H9 (cell line): ENCODE measurements around the gene PCCA. TPM values are rescaled to one million over a fixed set of nuclear protein-coding genes. Genes with fewer than 3 reads are reported as not detected.

Experiments
- DNase-seq: peaks from one replicate; pipeline ENCODE4 v3.0.0-alpha.2; 2017
- H2AFZ ChIP-seq: one replicate; pipeline ENCODE4 v1.6.1; 2013; ENCODE audit warnings: mild to moderate bottlenecking, low read length, control low read depth, moderate library complexity
- H2AK5ac ChIP-seq: 2 replicates; pipeline ENCODE4 v1.6.1; 2013; ENCODE audit warnings: low read length, control low read depth, mixed read lengths; ENCODE audit not compliant: insufficient read length
- H2BK120ac ChIP-seq: one replicate; pipeline ENCODE4 v1.6.1; 2013; ENCODE audit warnings: low read depth, mild to moderate bottlenecking, low read length, control low read depth, inconsistent platforms; ENCODE audit not compliant: poor library complexity, severe bottlenecking
- H2BK12ac ChIP-seq: 2 replicates; pipeline ENCODE4 v1.6.1; 2013; ENCODE audit warnings: low read length, control low read depth, mixed read lengths, low read depth; ENCODE audit not compliant: insufficient read length
- H2BK15ac ChIP-seq: 2 replicates; pipeline ENCODE4 v1.6.1; 2013; ENCODE audit warnings: low read depth, low read length, control low read depth
- H2BK20ac ChIP-seq: one replicate; pipeline ENCODE4 v1.6.1; 2013; ENCODE audit warnings: low read depth, mild to moderate bottlenecking, low read length, control low read depth, inconsistent platforms; ENCODE audit not compliant: poor library complexity, severe bottlenecking
- H2BK5ac ChIP-seq: 2 replicates; pipeline ENCODE4 v1.6.1; 2013; ENCODE audit warnings: low read length, control low read depth, mixed read lengths; ENCODE audit not compliant: insufficient read length
- H3K14ac ChIP-seq: 2 replicates; pipeline ENCODE4 v1.6.1; 2013; ENCODE audit warnings: low read length, control low read depth; ENCODE audit not compliant: insufficient read depth
- H3K18ac ChIP-seq: 2 replicates; pipeline ENCODE4 v1.6.1; 2013; ENCODE audit warnings: low read depth, mild to moderate bottlenecking, mixed read lengths, low read length, control low read depth; ENCODE audit not compliant: insufficient read length
- H3K23ac ChIP-seq: 2 replicates; pipeline ENCODE4 v1.6.1; 2013; ENCODE audit warnings: low read length, control low read depth, mixed read lengths, low read depth; ENCODE audit not compliant: insufficient read length
- H3K23me2 ChIP-seq: 2 replicates; pipeline ENCODE4 v1.6.1; 2013; ENCODE audit warnings: low read depth, mild to moderate bottlenecking, mixed read lengths, low read length, control low read depth; ENCODE audit not compliant: insufficient read length, poor library complexity, severe bottlenecking
- H3K27ac ChIP-seq: 2 replicates; pipeline ENCODE4 v1.5.1; 2013; ENCODE audit warnings: low read length, control low read depth, mixed read lengths, low read depth; ENCODE audit not compliant: insufficient read length
- H3K27me3 ChIP-seq: 2 replicates; pipeline ENCODE4 v1.6.1; 2013; ENCODE audit warnings: low read length, control low read depth, inconsistent platforms; ENCODE audit not compliant: insufficient read depth
- H3K4ac ChIP-seq: 2 replicates; pipeline ENCODE4 v1.6.1; 2013; ENCODE audit warnings: low read depth, mild to moderate bottlenecking, control low read depth, inconsistent platforms, low read length, moderate library complexity
- H3K4me1 ChIP-seq: 2 replicates; pipeline ENCODE4 v1.6.1; 2013; ENCODE audit warnings: low read length, control low read depth, inconsistent platforms; ENCODE audit not compliant: insufficient read depth
- H3K4me2 ChIP-seq: 2 replicates; pipeline ENCODE4 v1.6.1; 2013; ENCODE audit warnings: low read length, control low read depth, mixed read lengths; ENCODE audit not compliant: insufficient read length, insufficient read depth
- H3K56ac ChIP-seq: 2 replicates; pipeline ENCODE4 v1.6.1; 2013; ENCODE audit warnings: low read depth, mild to moderate bottlenecking, mixed read lengths, low read length, control low read depth; ENCODE audit not compliant: insufficient read length
- H3K79me1 ChIP-seq: 2 replicates; pipeline ENCODE4 v1.6.1; 2013; ENCODE audit warnings: low read depth, mild to moderate bottlenecking, moderate library complexity, low read length, control low read depth, inconsistent platforms; ENCODE audit not compliant: insufficient read depth, poor library complexity, severe bottlenecking
- H3K79me2 ChIP-seq: 2 replicates; pipeline ENCODE4 v1.6.1; 2013; ENCODE audit warnings: low read length, control low read depth, inconsistent platforms; ENCODE audit not compliant: insufficient read depth
- H3K9ac ChIP-seq: 2 replicates; pipeline ENCODE4 v1.6.1; 2013; ENCODE audit warnings: low read length, control low read depth, mixed read lengths; ENCODE audit not compliant: insufficient read length; ENCODE audit errors: extremely low read depth
- H3K9me3 ChIP-seq: one replicate; pipeline ENCODE4 v1.6.1; 2013; ENCODE audit warnings: low read depth, low read length, inconsistent platforms; ENCODE audit not compliant: control insufficient read depth
- H3T11ph ChIP-seq: one replicate; pipeline ENCODE4 v1.6.1; 2013; ENCODE audit warnings: mild to moderate bottlenecking, low read length, control low read depth, inconsistent platforms
- H4K20me1 ChIP-seq: one replicate; pipeline ENCODE4 v1.6.1; 2013; ENCODE audit not compliant: control insufficient read depth, insufficient read length, insufficient read depth
- H4K5ac ChIP-seq: 2 replicates; pipeline ENCODE4 v1.6.1; 2013; ENCODE audit warnings: low read depth, mild to moderate bottlenecking, mixed read lengths, low read length, control low read depth; ENCODE audit not compliant: insufficient read length
- H4K8ac ChIP-seq: replicated peaks from 2 replicates; pipeline ENCODE4 v1.6.1; 2013; ENCODE audit warnings: low read length, control low read depth, mixed read lengths, low read depth; ENCODE audit not compliant: insufficient read length
- H4K91ac ChIP-seq: 2 replicates; pipeline ENCODE4 v1.6.1; 2013; ENCODE audit warnings: low read depth, mild to moderate bottlenecking, moderate library complexity, mixed read lengths, low read length, control low read depth; ENCODE audit not compliant: insufficient read length
- H3K27ac Mint-ChIP-seq, 3 experiments: 2 replicates in 2 of 3; 3 replicates in 1 of 3; pipeline ENCODE4 v1.8.0; 2020 to 2021; ENCODE audit warnings: mixed read lengths in 3 of 3, mild to moderate bottlenecking in 1 of 3, moderate library complexity in 1 of 3
- H3K27me3 Mint-ChIP-seq: 2 replicates; pipeline ENCODE4 v1.8.0; 2021; ENCODE audit warnings: low read depth, mild to moderate bottlenecking, moderate library complexity, mixed read lengths
- H3K36me3 Mint-ChIP-seq, 3 experiments: 2 replicates in 2 of 3; 3 replicates in 1 of 3; pipeline ENCODE4 v1.8.0; 2020 to 2021; ENCODE audit warnings: low read depth in 3 of 3, mixed read lengths in 3 of 3; ENCODE audit not compliant: insufficient read depth in 1 of 3
- H3K4me1 Mint-ChIP-seq, 2 experiments: 2 replicates each; pipeline ENCODE4 v1.8.0; 2020; ENCODE audit warnings: mixed read lengths in 2 of 2
- H3K4me3 Mint-ChIP-seq, 2 experiments: 2 replicates in 1 of 2; 3 replicates in 1 of 2; pipeline ENCODE4 v1.8.0; 2020 to 2021; ENCODE audit warnings: mild to moderate bottlenecking in 2 of 2, mixed read lengths in 2 of 2, moderate library complexity in 1 of 2
- H3K9me3 Mint-ChIP-seq, 2 experiments: 2 replicates in 1 of 2; 3 replicates in 1 of 2; pipeline ENCODE4 v1.8.0; 2020; ENCODE audit warnings: mild to moderate bottlenecking in 2 of 2, mixed read lengths in 2 of 2, moderate library complexity in 1 of 2
- WGBS: extraction: QIAGEN DNeasy Blood & Tissue Kit; methylation state at CpG from one replicate; pipeline ENCODE4 v1.1.7; 2013; ENCODE audit warnings: missing lambda C conversion rate, low lambda C conversion rate, mixed read lengths; ENCODE audit not compliant: insufficient read length; ENCODE audit errors: extremely low coverage; 5-methylcytosine and 5-hydroxymethylcytosine counted together
- total RNA-seq: library from RNA; stranded (reverse); gene quantifications from 2 replicates; pipeline ENCODE4 v1.2.1, GENCODE V29; 2021
- TF ChIP-seq, protein P1 (sequence below): fragments of 200-600 bp; sonication (generic); conservative IDR thresholded peaks from 3 replicates; pipeline ENCODE4 v1.8.0; 2021; ENCODE audit warnings: antibody characterized with exemption, mild to moderate bottlenecking

Gene PCCA
- total RNA-seq, 1 experiment from 2014 or later, result 56.5 TPM

DNA sequence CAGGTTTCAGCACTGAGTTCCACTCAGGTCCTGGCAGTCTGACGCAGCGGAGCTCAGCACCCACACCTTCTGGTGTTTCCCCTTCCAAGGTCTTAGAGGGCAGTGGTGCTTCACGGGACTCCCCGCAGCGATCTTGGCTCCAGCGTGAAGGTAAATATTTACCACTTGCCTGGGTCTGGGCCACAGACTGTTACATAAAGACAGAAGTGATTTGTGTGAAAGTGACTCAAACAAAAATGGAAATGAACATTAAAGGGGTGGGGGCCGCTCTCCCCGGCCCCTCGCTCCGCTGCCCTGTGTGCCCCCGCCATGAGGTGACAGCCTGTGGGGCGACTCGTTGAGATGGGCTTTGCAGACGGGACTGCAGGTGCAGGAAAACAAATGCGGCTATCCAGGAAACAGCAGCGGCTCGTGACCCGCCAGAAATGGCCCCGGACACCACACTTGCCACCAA lies 444.7 kb downstream of the PCCA start:
- Histone ChIP-seq H2BK120ac (no peak overlapping the region), H3K27ac (no peak overlapping the region), H3K23ac (no peak overlapping the region), H3K79me2 (no peaks in the 10 kb centered on the region), H3K4ac (no peak overlapping the region), H4K91ac (no peak overlapping the region), H2BK15ac (no peak overlapping the region), H3K4me2 (no peak overlapping the region), H3K4me1 (peaks cover 3% of the 10 kb centered on the region; the same call in 1 of the 2 replicates), H3K18ac (no peak overlapping the region), H3K14ac (no peak overlapping the region), H2BK20ac (no peak overlapping the region), H4K8ac (no peak overlapping the region), H3K79me1 (no peaks in the 10 kb centered on the region), H4K5ac (no peak overlapping the region), H3K9ac (no peak overlapping the region), H3T11ph (no peak overlapping the region), H2BK12ac (no peak overlapping the region), H2AK5ac (no peak overlapping the region), H2AFZ (no peak overlapping the region), H3K9me3 (no peaks in the 10 kb centered on the region), H2BK5ac (no peak overlapping the region), H3K56ac (no peak overlapping the region), H4K20me1 (peaks cover 2% of the 10 kb centered on the region), H3K27me3 (no peaks in the 10 kb centered on the region), H3K23me2 (no peaks in the 10 kb centered on the region)
- TF ChIP-seq, protein P1, sequence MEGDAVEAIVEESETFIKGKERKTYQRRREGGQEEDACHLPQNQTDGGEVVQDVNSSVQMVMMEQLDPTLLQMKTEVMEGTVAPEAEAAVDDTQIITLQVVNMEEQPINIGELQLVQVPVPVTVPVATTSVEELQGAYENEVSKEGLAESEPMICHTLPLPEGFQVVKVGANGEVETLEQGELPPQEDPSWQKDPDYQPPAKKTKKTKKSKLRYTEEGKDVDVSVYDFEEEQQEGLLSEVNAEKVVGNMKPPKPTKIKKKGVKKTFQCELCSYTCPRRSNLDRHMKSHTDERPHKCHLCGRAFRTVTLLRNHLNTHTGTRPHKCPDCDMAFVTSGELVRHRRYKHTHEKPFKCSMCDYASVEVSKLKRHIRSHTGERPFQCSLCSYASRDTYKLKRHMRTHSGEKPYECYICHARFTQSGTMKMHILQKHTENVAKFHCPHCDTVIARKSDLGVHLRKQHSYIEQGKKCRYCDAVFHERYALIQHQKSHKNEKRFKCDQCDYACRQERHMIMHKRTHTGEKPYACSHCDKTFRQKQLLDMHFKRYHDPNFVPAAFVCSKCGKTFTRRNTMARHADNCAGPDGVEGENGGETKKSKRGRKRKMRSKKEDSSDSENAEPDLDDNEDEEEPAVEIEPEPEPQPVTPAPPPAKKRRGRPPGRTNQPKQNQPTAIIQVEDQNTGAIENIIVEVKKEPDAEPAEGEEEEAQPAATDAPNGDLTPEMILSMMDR, result no peak
- Mint-ChIP-seq H3K27me3 (peaks cover 1% of the 10 kb centered on the region; the same call in 1 of the 2 replicates), H3K36me3 (peaks cover 10 to 13% (median 11%) of the 10 kb centered on the region in 3 experiments; a peak in 6 of 7 replicates), H3K9me3 (no peaks in the 10 kb centered on the region), H3K4me1 (peaks cover 24 to 38% of the 10 kb centered on the region in 2 experiments), H3K27ac (no peak overlapping the region; a peak in 1 of 7 replicates), H3K4me3 (no peak overlapping the region)
- WGBS, result no CpG with 5 or more reads among the region's 19 CpGs
- no peak for DNase-seq
